ENCODE data around the gene TTC28.
"Not testable (repeated sequence)": the region's sequence is repeated elsewhere in the genome, so short reads cannot be mapped to it uniquely, and the experiment has no call there.

- TF ChIP-seq CTCF (conservative IDR thresholded peaks at IDR 0.05 in 1 of 2, IDR thresholded peaks at IDR 0.05 in 1 of 2; ENCODE audit: low read depth in 1 of 2, low read length in 2 of 2); EZH2 (IDR thresholded peaks at IDR 0.05; ENCODE audit: low read length, missing control alignments): not testable (repeated sequence)
Observed at GRCh38 chr22:28191571-28191970, 488.1 kb downstream of the TTC28 start.
